Nasal cavity respiratory epithelium epithelial cell of viscerocranial mucosa (primary cell): ENCODE measurements around the gene NUDT16L1. TPM values are rescaled to one million over a fixed set of nuclear protein-coding genes. Genes with fewer than 3 reads are reported as not detected.

Experiments used
- total RNA-seq: library from RNA; depleted of rRNA; stranded (reverse); fragments of >200 nt; gene quantifications from 2 replicates; pipeline ENCODE4 v1.2.3, GENCODE V29; 2014

NUDT16L1 gene
- total RNA-seq: 22.2 and 23.6 TPM in 2 replicates

DNA sequence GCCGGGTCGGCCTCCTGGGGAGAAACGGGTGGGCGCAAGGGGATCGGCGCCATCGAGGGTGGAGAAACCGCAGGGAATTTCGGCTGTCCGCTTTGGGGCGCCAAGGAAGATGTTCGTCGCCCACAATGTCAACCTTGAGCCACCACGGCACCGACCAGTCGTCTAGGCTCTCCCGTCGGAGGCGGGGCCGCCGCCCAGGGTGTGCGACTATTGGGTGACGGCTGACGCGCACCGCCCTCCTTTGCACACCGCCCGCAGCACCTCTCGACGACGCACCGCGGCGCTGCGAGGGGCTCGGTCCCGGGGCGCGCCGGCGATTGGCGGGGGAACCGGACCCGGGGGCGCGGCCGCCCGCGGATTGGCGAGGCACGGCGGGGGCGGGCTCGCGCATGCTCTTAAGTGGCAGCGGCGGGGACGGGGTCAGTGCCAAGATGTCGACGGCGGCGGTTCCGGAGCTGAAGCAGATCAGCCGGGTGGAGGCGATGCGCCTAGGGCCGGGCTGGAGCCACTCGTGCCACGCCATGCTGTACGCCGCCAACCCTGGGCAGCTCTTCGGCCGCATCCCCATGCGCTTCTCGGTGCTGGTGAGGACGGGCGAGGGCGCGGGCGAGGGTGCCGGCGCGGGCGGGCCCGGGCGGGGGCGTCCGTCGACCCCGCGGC is at the start of gene NUDT16L1:
TSS of gene NUDT16L1 (plus strand) at position 267 of the 660 bp plus-strand sequence. CDS start at position 432, 165 bp downstream.

DNA sequence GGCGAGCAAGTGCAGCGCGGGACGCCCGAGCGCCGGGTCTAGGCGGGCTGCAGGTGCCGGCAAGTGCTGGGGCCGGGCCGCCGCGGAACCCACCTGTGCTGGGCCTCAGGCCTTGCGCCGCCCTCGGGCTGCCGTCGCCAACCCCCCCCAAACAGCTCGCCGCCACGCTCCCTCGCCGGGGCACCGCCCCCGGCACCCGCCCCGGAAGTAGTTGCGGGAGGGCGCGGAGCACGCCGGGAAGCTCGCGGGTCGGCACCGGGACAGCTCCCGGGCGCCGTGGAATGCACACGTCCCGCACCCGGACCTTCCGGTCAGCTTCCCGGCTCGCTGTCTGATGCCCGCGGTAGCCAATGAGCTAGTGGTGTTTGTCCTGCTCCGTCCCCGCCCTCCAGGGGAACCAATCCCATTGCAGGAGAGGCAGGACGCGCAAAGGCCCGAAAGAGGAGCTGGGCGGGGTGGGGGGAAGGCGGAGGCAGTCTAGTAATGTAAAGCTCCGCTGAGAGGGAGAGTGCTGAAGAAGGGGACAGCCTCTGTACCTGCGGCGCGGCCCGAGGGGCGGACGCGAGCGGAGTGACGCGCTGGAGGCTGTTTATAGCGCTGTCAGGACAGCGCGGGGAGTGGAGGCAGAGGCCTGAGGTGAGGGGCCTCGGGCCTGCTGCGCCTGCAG is 40.8 kb downstream of the NUDT16L1 start, which contains the start of the genes ANKS3 and DNAAF8:
TSS of gene ANKS3 (minus strand) at position 209 of the 667 bp plus-strand sequence. CDS start 4,122 bp downstream, outside the sequence.
TSS of gene DNAAF8 (plus strand) at position 475 of the 667 bp plus-strand sequence. CDS start 1,978 bp downstream, outside the sequence.

Other genes starting within 250 kb of the NUDT16L1 start
- gene NMRAL1, start 218.9 kb upstream of the NUDT16L1 start, total RNA-seq: 35.7 and 52.3 TPM in 2 replicates
- gene HMOX2, start 217.2 kb upstream of the NUDT16L1 start, total RNA-seq: 72.2 and 73.1 TPM in 2 replicates
- gene CDIP1, start 154.8 kb upstream of the NUDT16L1 start, total RNA-seq: 12.0 and 33.5 TPM in 2 replicates
- gene C16orf96, start 137.2 kb upstream of the NUDT16L1 start, total RNA-seq: under 0.01 and 0.14 TPM in 2 replicates
- gene UBALD1, start 78.7 kb upstream of the NUDT16L1 start, total RNA-seq: 4.1 and 7.3 TPM in 2 replicates
- 11.3 and 34.5 TPM in 2 replicates for gene MGRN1, start 68.7 kb upstream of the NUDT16L1 start, total RNA-seq
- gene ANKS3, start 40.7 kb downstream of the NUDT16L1 start, total RNA-seq: 11.6 and 20.2 TPM in 2 replicates
- gene DNAAF8, start 41.0 kb downstream of the NUDT16L1 start, total RNA-seq: under 0.01 and 0.28 TPM in 2 replicates
- gene ZNF500, start 73.6 kb downstream of the NUDT16L1 start, total RNA-seq: 5.8 and 8.0 TPM in 2 replicates
- gene SEPTIN12, start 94.8 kb downstream of the NUDT16L1 start, total RNA-seq: not detected in 2 replicates
- gene SMIM22, start 101.8 kb downstream of the NUDT16L1 start, total RNA-seq: 2.1 and 5.8 TPM in 2 replicates
- 10.9 and 20.9 TPM in 2 replicates for gene ROGDI, start 109.1 kb downstream of the NUDT16L1 start, total RNA-seq
- 40.7 and 68.3 TPM in 2 replicates for gene GLYR1, start 153.7 kb downstream of the NUDT16L1 start, total RNA-seq
- gene UBN1, start 153.9 kb downstream of the NUDT16L1 start, total RNA-seq: 33.2 and 44.3 TPM in 2 replicates
- gene PPL, start 243.6 kb downstream of the NUDT16L1 start, total RNA-seq: 199 and 267 TPM in 2 replicates